Suprapubic skin (tissue), 4 donors: ENCODE data around the gene RARRES1. TPM values are rescaled to one million over a fixed set of nuclear protein-coding genes. Genes with fewer than 3 reads are reported as not detected.

Source experiments
- DNase-seq, 2 donors: peaks; one replicate each; pipeline ENCODE4 v3.0.0-alpha.2; 2019; ENCODE audit warnings: low spot score in 2 of 2
- H3K27ac ChIP-seq: fragments of 200-600 bp; sonication (generic); one replicate; pipeline ENCODE4 v1.5.1; 2019
- H3K27me3 ChIP-seq: fragments of 200-600 bp; sonication (generic); one replicate; pipeline ENCODE4 v1.5.1; 2019
- H3K36me3 ChIP-seq: fragments of 200-600 bp; sonication (generic); one replicate; pipeline ENCODE4 v1.5.1; 2019
- H3K4me1 ChIP-seq: fragments of 200-600 bp; sonication (generic); one replicate; pipeline ENCODE4 v1.5.1; 2019
- H3K4me3 ChIP-seq: fragments of 200-600 bp; sonication (generic); one replicate; pipeline ENCODE4 v1.5.1; 2019; ENCODE audit warnings: mild to moderate bottlenecking
- H3K9me3 ChIP-seq: fragments of 200-600 bp; sonication (generic); one replicate; pipeline ENCODE4 v1.5.1; 2019
- EP300 ChIP-seq: sonication (generic); formaldehyde crosslinking; IDR thresholded peaks from one replicate; pipeline ENCODE4 v1.6.1; 2017; ENCODE audit warnings: antibody characterized with exemption
- POLR2A ChIP-seq, 2 donors: fragments of 450-650 bp; IDR thresholded peaks; one replicate each; pipeline ENCODE4 v1.6.1; 2017; ENCODE audit warnings: antibody characterized with exemption in 2 of 2, mild to moderate bottlenecking in 2 of 2, moderate library complexity in 2 of 2
- POLR2AphosphoS5 ChIP-seq, 3 donors: sonication (generic); formaldehyde crosslinking; IDR thresholded peaks; one replicate each; pipeline ENCODE4 v1.6.1; 2017; ENCODE audit warnings: antibody characterized with exemption in 3 of 3
- WGBS: methylation state at CpG from one replicate; pipeline ENCODE4 v1.1.5; 2018; 5-methylcytosine and 5-hydroxymethylcytosine counted together
- total RNA-seq, 4 donors: library from RNA; depleted of rRNA; stranded (reverse); fragments of >200 nt; gene quantifications; one replicate each; pipeline ENCODE4 v1.1.0, GENCODE V29; 2016
- TF ChIP-seq, protein P1 (sequence below), 2 donors: fragments of 200-600 bp in 1 of 2; fragments of 450-650 bp in 1 of 2; sonication (generic) in 1 of 2; IDR thresholded peaks; one replicate each; pipeline ENCODE4 v1.5.1; 2016 to 2019; ENCODE audit warnings: antibody characterized with exemption in 2 of 2, mild to moderate bottlenecking in 1 of 2, moderate library complexity in 1 of 2

Gene RARRES1
- total RNA-seq, 4 donors from 2014 or later = 5.6 to 23.4 (median 19.5) TPM

DNA sequence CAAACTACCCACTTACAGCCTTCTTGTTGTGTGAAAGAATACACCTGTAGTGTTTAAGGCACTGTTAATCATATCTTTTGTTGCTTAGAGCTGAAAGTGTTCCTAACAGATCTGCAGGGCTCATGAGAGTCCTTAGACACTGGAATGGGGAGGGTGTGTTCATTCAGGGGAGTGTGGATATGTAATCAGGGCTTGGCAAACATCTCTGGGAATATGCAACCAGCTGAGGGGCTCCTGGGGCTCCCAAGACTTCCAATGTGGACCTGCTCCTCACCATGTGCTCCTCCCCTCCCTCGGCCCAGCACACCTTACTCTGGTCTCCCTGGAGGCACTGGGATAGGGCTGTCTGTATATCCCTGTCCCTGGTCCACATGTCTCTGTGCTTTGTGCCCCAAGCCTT lies 39.3 kb upstream of the RARRES1 start:
- Histone ChIP-seq H3K27me3 (no peaks in the 10 kb centered on the region), H3K4me3 (no peak overlapping the region), H3K9me3 (no peaks in the 10 kb centered on the region), H3K4me1 (peaks cover 25% of the 10 kb centered on the region), H3K36me3 (no peaks in the 10 kb centered on the region), H3K27ac (no peak overlapping the region)
- WGBS = 82% methylated on average over 1 of the region's 1 CpG
- DNase-seq = no peak
- TF ChIP-seq POLR2A (IDR thresholded peaks at IDR 0.05) = no peak

DNA sequence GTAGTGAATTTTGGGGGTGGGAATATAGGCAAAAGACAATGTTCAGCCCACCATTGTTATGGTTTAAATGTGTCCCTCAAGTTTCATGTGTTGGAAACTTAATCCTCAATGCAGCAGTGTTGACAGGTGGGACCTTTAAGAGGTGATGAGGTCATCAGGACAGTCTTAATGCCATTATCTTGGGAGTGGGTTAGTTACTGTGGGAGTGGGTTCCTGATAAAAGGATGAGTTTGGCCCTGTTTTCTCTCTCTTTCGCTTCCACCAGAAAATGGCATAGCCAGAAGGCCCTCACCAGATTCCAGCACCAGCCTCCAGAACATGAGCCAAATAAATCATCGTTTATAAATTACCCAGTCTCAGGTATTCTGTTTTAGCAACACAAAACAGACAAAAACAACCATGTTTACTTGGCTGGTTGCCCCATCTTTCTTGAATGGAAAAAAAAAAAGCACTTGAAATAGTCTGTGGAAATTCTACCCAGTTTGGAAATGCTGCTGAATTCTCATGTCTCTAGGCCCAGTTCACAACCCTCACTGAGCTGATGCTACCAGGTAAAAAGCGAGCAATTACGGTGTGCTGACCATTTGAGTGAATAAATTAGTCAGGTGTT lies 38.6 kb upstream of the RARRES1 start:
- 87% methylated on average over 4 of the region's 4 CpGs for WGBS
- H3K27ac ChIP-seq = no peak overlapping the region
- H3K4me1 ChIP-seq = peaks cover 31% of the 10 kb centered on the region
- DNase-seq = no peak
- H3K9me3 ChIP-seq = no peaks in the 10 kb centered on the region
- H3K4me3 ChIP-seq = no peak overlapping the region
- H3K27me3 ChIP-seq = no peaks in the 10 kb centered on the region
- H3K36me3 ChIP-seq = no peaks in the 10 kb centered on the region
- no peak for TF ChIP-seq POLR2AphosphoS5 (IDR thresholded peaks at IDR 0.05)
- no peak for TF ChIP-seq EP300
- TF ChIP-seq, protein P1, sequence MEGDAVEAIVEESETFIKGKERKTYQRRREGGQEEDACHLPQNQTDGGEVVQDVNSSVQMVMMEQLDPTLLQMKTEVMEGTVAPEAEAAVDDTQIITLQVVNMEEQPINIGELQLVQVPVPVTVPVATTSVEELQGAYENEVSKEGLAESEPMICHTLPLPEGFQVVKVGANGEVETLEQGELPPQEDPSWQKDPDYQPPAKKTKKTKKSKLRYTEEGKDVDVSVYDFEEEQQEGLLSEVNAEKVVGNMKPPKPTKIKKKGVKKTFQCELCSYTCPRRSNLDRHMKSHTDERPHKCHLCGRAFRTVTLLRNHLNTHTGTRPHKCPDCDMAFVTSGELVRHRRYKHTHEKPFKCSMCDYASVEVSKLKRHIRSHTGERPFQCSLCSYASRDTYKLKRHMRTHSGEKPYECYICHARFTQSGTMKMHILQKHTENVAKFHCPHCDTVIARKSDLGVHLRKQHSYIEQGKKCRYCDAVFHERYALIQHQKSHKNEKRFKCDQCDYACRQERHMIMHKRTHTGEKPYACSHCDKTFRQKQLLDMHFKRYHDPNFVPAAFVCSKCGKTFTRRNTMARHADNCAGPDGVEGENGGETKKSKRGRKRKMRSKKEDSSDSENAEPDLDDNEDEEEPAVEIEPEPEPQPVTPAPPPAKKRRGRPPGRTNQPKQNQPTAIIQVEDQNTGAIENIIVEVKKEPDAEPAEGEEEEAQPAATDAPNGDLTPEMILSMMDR (IDR thresholded peaks at IDR 0.05) = no peak
- TF ChIP-seq POLR2A (IDR thresholded peaks at IDR 0.05) = no peak

DNA sequence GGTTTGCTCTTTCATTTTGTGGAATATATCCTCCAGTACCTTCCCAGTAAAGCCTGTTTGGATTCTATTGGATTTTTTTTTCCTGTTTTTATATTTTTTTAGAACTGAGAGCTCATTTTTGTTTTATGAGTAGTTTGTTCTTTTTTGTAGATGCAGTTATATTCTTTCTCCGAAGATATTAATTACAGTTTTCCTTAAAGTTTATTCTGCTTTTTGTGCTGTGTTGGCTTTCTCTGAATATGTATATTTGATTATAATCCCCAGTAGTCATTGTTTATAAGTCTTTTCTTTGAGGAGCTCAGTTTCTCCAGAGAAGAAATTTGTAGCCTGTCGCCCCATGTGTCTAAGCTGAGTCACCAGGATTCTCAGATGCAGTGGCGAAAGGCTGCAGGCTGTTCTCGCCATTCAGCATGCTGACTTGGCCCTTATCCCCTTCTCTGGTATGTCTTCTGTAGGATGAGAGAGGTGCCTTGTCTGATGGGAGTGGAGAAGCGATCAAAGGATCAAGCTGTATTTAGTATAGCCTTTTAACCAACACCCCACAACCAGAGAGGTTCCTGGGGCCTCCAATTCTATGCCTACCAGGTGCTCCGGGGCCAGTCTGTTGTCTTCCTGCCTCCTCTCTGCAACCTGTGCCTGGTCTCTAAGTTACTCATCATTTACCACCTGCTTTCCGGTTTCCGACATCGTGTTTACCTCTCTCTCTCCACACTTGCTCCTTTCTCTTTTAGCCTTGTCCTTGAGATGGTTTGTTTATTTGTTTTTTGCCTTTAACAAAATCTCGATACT lies 37.9 kb upstream of the RARRES1 start:
- no peaks in the 10 kb centered on the region for H3K36me3 ChIP-seq
- H3K27ac ChIP-seq = no peak overlapping the region
- peaks cover 31% of the 10 kb centered on the region for H3K4me1 ChIP-seq
- WGBS = 92% methylated on average over 10 of the region's 10 CpGs
- no peaks in the 10 kb centered on the region for H3K9me3 ChIP-seq
- no peak overlapping the region for H3K4me3 ChIP-seq
- no peak for DNase-seq
- no peaks in the 10 kb centered on the region for H3K27me3 ChIP-seq
- TF ChIP-seq, protein P1 (IDR thresholded peaks at IDR 0.05) = no peak
- no peak for TF ChIP-seq POLR2A (IDR thresholded peaks at IDR 0.05)
- no peak for TF ChIP-seq EP300
- TF ChIP-seq POLR2AphosphoS5 (IDR thresholded peaks at IDR 0.05) = no peak

DNA sequence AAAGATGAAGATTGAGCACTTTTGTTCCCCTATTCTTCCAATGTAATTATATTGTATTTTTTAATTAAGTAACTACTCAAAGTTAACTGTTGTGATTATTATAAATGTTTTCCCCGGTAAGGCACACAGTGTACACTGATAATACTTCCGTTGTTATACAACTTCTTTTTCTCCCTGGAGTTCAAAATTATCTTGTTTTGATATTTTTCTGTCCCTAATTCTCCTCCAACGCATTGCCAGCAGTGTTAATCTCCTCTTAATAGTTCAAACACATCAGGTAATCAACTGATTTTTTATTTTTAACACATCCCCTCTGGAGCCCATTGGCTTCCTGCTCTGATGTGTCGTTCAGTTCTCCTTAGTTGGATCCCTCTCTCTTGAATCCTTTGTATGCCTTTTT lies 37.3 kb upstream of the RARRES1 start:
- Histone ChIP-seq H3K27ac (no peak overlapping the region), H3K4me1 (peaks cover 30% of the 10 kb centered on the region), H3K4me3 (no peak overlapping the region), H3K36me3 (no peaks in the 10 kb centered on the region), H3K9me3 (no peaks in the 10 kb centered on the region), H3K27me3 (no peaks in the 10 kb centered on the region)
- TF ChIP-seq POLR2AphosphoS5 (IDR thresholded peaks at IDR 0.05) = no peak
- no peak for TF ChIP-seq POLR2A (IDR thresholded peaks at IDR 0.05)
- TF ChIP-seq, protein P1 (IDR thresholded peaks at IDR 0.05) = no peak
- no peak for TF ChIP-seq EP300
- WGBS = 71% methylated on average over 4 of the region's 4 CpGs
- no peak for DNase-seq

DNA sequence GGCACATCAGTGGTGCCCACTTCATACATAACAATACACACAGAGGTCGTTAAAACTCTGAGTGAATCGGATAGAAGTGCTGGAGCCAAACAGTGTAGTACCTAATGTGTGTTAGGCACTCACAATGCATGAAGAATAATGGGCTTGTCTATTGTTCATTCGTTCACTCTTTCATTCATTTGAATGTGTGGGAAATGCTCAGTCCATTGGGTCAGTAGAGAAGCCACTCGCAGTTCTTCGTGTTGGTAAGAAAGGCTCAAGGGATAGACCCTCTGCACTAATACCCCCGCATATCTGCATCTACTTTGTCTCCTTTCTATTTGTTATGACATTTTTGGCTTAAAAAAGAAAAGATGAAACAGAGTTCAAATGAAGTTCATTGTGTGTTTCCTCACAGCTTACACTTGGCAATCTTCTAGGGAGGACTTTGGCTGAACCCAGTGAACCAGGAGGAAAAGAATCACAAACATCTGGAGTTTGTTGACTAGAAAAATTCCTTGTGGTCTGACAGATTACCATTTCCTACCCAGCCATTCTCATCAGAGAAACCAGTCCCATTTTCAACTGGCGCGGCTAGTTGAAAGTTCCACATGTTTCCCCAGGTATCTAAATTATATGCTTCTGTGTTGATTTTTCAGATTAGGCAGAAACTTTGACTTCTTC lies 36.8 kb upstream of the RARRES1 start:
- TF ChIP-seq POLR2A (IDR thresholded peaks at IDR 0.05) (no peak), POLR2AphosphoS5 (IDR thresholded peaks at IDR 0.05) (peak in 1 of 3 donors; percentile 53)
- TF ChIP-seq, protein P1 (IDR thresholded peaks at IDR 0.05) = no peak
- Histone ChIP-seq H3K27me3 (no peaks in the 10 kb centered on the region), H3K9me3 (no peaks in the 10 kb centered on the region), H3K4me1 (peaks cover 29% of the 10 kb centered on the region), H3K27ac (peak overlapping the region; percentile 16), H3K4me3 (peak overlapping the region; percentile 0), H3K36me3 (no peaks in the 10 kb centered on the region)
- no peak for DNase-seq
- 47% methylated on average over 8 of the region's 8 CpGs for WGBS
